Endodermal cell (in vitro differentiated cells): Measurements from ENCODE around the gene SEMA5B. TPM values are rescaled to one million over a fixed set of nuclear protein-coding genes. Genes with fewer than 3 reads are reported as not detected.

Experiments
- DNase-seq: peaks from one replicate; pipeline ENCODE4 v3.0.0-alpha.2; 2017
- H3K27ac ChIP-seq: 2 replicates; pipeline ENCODE4 v1.5.1; 2013; ENCODE audit warnings: mild to moderate bottlenecking, low read depth, low read length, moderate library complexity
- H3K27me3 ChIP-seq: 2 replicates; pipeline ENCODE4 v1.6.1; 2013; ENCODE audit warnings: mild to moderate bottlenecking, low read length, moderate library complexity; ENCODE audit not compliant: insufficient read depth, control insufficient read depth, poor library complexity, severe bottlenecking
- H3K36me3 ChIP-seq: 2 replicates; pipeline ENCODE4 v1.7.0; 2013; ENCODE audit warnings: mild to moderate bottlenecking, low read length, moderate library complexity; ENCODE audit not compliant: control insufficient read depth, insufficient read depth
- H3K4me1 ChIP-seq: one replicate; pipeline ENCODE4 v1.7.0; 2013; ENCODE audit warnings: low read length; ENCODE audit not compliant: control insufficient read depth, insufficient read depth
- H3K4me3 ChIP-seq: 2 replicates; pipeline ENCODE4 v1.5.1; 2013; ENCODE audit warnings: mild to moderate bottlenecking, low read length, moderate library complexity
- H3K9ac ChIP-seq: 2 replicates; pipeline ENCODE4 v1.6.1; 2013; ENCODE audit warnings: mild to moderate bottlenecking, low read length, moderate library complexity; ENCODE audit not compliant: poor library complexity, severe bottlenecking; ENCODE audit errors: extremely low read depth
- H3K9me3 ChIP-seq: 2 replicates; pipeline ENCODE4 v1.6.1; 2013; ENCODE audit warnings: mild to moderate bottlenecking, low read length, moderate library complexity; ENCODE audit not compliant: control insufficient read depth
- H3K27ac Mint-ChIP-seq: 2 replicates; pipeline ENCODE4 v1.8.0; 2020; ENCODE audit warnings: mixed read lengths
- H3K27me3 Mint-ChIP-seq: 2 replicates; pipeline ENCODE4 v1.8.0; 2021; ENCODE audit warnings: mild to moderate bottlenecking, mixed read lengths; ENCODE audit not compliant: insufficient read depth
- H3K36me3 Mint-ChIP-seq: 2 replicates; pipeline ENCODE4 v1.8.0; 2020; ENCODE audit warnings: low read depth, mixed read lengths
- H3K4me1 Mint-ChIP-seq: 2 replicates; pipeline ENCODE4 v1.8.0; 2020; ENCODE audit warnings: mixed read lengths
- H3K4me3 Mint-ChIP-seq: 2 replicates; pipeline ENCODE4 v1.8.0; 2020; ENCODE audit warnings: mild to moderate bottlenecking, moderate library complexity, mixed read lengths
- H3K9me3 Mint-ChIP-seq: 2 replicates; pipeline ENCODE4 v1.8.0; 2020; ENCODE audit warnings: mild to moderate bottlenecking, mixed read lengths
- WGBS, 2 experiments: methylation state at CpG; one replicate each; pipeline versions ENCODE4 v1.1.5 to v1.1.7; 2013; ENCODE audit warnings: missing lambda C conversion rate in 2 of 2, mixed read lengths in 1 of 2; ENCODE audit not compliant: insufficient coverage in 1 of 2, insufficient read length in 1 of 2; 5-methylcytosine and 5-hydroxymethylcytosine counted together
- total RNA-seq, 2 donors: library from RNA; stranded (reverse); fragmentation: NEBNext Ultra II Directional in 1 of 2; extraction: Animal tissue kit (Norgen Biotek cat#: 25700) in 1 of 2; gene quantifications; 2 replicates in 1 of 2; 3 replicates in 1 of 2; pipeline ENCODE4 v1.2.1, GENCODE V29; 2021
- TF ChIP-seq, protein P1 (sequence below): fragments of 200-600 bp; sonication (generic); conservative IDR thresholded peaks from 2 replicates; pipeline ENCODE4 v1.5.0; 2021; ENCODE audit warnings: antibody characterized with exemption, mild to moderate bottlenecking

The SEMA5B gene
- total RNA-seq, 2 donors from 2014 or later: 37.3 to 45.8 TPM

- WGBS, 2 experiments: 14 to 59% methylated on average over 1 to 2 of the region's 2 CpGs
- H3K27me3 Mint-ChIP-seq: peaks cover 12% of the 10 kb centered on the region
- H3K9me3 Mint-ChIP-seq: no peaks in the 10 kb centered on the region
- TF ChIP-seq, protein P1, sequence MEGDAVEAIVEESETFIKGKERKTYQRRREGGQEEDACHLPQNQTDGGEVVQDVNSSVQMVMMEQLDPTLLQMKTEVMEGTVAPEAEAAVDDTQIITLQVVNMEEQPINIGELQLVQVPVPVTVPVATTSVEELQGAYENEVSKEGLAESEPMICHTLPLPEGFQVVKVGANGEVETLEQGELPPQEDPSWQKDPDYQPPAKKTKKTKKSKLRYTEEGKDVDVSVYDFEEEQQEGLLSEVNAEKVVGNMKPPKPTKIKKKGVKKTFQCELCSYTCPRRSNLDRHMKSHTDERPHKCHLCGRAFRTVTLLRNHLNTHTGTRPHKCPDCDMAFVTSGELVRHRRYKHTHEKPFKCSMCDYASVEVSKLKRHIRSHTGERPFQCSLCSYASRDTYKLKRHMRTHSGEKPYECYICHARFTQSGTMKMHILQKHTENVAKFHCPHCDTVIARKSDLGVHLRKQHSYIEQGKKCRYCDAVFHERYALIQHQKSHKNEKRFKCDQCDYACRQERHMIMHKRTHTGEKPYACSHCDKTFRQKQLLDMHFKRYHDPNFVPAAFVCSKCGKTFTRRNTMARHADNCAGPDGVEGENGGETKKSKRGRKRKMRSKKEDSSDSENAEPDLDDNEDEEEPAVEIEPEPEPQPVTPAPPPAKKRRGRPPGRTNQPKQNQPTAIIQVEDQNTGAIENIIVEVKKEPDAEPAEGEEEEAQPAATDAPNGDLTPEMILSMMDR: no peak
- H3K36me3 Mint-ChIP-seq: no peaks in the 10 kb centered on the region
- Histone ChIP-seq H3K4me1 (peaks cover 52% of the 10 kb centered on the region), H3K4me3 (no peak overlapping the region), H3K9me3 (no peaks in the 10 kb centered on the region), H3K27me3 (no peaks in the 10 kb centered on the region), H3K9ac (no peak overlapping the region), H3K27ac (peak overlapping the region; percentile 93), H3K36me3 (no peaks in the 10 kb centered on the region)
- no peak for DNase-seq
- H3K27ac Mint-ChIP-seq: peak overlapping the region; percentile 69
- peaks cover 66% of the 10 kb centered on the region for H3K4me1 Mint-ChIP-seq
- H3K4me3 Mint-ChIP-seq: peak overlapping the region; percentile 34
Observed at GRCh38 chr3:122987231-122987630, 40.3 kb downstream of the SEMA5B start.

DNA sequence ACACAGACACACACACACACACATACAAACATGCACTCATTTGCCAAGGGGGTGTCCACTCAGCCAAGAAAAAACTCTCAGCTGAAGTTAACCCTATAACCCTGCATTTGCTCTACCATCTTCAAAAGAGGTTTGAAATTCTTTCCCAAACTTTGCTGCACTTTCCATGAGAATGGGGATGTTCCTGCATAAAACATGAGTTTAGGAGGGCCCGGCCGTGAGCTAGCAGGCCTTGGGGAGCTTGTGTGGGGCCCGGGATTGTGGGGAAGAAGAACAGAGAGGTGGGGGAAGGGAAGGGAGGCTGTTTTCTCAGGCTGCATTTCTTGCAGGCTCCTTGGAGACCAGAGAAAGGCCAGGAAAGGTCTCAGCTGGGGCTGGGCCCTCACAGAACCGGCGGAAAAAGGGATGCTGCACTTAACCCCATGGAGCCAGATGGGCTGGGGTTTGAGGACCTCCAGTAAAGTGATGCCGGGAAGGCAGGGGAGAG lies 40.8 kb downstream of the SEMA5B start:
- DNase-seq: peak; percentile 76
- peaks cover 67% of the 10 kb centered on the region for H3K4me1 Mint-ChIP-seq
- H3K9me3 Mint-ChIP-seq: no peaks in the 10 kb centered on the region
- Histone ChIP-seq H3K27ac (peak overlapping the region; percentile 93), H3K36me3 (no peaks in the 10 kb centered on the region), H3K4me1 (peaks cover 53% of the 10 kb centered on the region), H3K4me3 (no peak overlapping the region), H3K9me3 (no peaks in the 10 kb centered on the region), H3K9ac (no peak overlapping the region), H3K27me3 (no peaks in the 10 kb centered on the region)
- peak overlapping the region; percentile 34 for H3K4me3 Mint-ChIP-seq
- TF ChIP-seq, protein P1: no peak
- WGBS, 2 experiments: 36 to 53% methylated on average over 3 to 6 of the region's 6 CpGs
- H3K27me3 Mint-ChIP-seq: peaks cover 12% of the 10 kb centered on the region
- peak overlapping the region; percentile 34 for H3K27ac Mint-ChIP-seq
- no peaks in the 10 kb centered on the region for H3K36me3 Mint-ChIP-seq

- H3K9me3 Mint-ChIP-seq: no peaks in the 10 kb centered on the region
- H3K27me3 Mint-ChIP-seq: peaks cover 4% of the 10 kb centered on the region
- no peaks in the 10 kb centered on the region for H3K27me3 ChIP-seq
- peak overlapping the region; percentile 4 for H3K27ac Mint-ChIP-seq
- no peaks in the 10 kb centered on the region for H3K36me3 ChIP-seq
- H3K4me3 ChIP-seq: peak overlapping the region; percentile 44
- H3K9ac ChIP-seq: no peak overlapping the region
- peak; percentile 69 for DNase-seq
- H3K4me1 ChIP-seq: peaks cover 53% of the 10 kb centered on the region
- no peak overlapping the region for H3K4me3 Mint-ChIP-seq
- no peaks in the 10 kb centered on the region for H3K36me3 Mint-ChIP-seq
- H3K4me1 Mint-ChIP-seq: peaks cover 71% of the 10 kb centered on the region
- H3K27ac ChIP-seq: peak overlapping the region; percentile 93
- WGBS, 2 experiments: 56% methylated on average over 4 of the region's 4 CpGs; no CpG with 5 or more reads in 1 of the 2 experiments
- TF ChIP-seq, protein P1: no peak
- no peaks in the 10 kb centered on the region for H3K9me3 ChIP-seq
Observed at GRCh38 chr3:122985539-122985938, 42.0 kb downstream of the SEMA5B start.
